ENCODE data around the gene GALR2. TPM values are rescaled to one million over a fixed set of nuclear protein-coding genes. Genes with fewer than 3 reads are reported as not detected.

The GALR2 gene
- polyA plus RNA-seq (2012; ENCODE audit: low read depth, missing spikeins): 0.09 TPM

DNA sequence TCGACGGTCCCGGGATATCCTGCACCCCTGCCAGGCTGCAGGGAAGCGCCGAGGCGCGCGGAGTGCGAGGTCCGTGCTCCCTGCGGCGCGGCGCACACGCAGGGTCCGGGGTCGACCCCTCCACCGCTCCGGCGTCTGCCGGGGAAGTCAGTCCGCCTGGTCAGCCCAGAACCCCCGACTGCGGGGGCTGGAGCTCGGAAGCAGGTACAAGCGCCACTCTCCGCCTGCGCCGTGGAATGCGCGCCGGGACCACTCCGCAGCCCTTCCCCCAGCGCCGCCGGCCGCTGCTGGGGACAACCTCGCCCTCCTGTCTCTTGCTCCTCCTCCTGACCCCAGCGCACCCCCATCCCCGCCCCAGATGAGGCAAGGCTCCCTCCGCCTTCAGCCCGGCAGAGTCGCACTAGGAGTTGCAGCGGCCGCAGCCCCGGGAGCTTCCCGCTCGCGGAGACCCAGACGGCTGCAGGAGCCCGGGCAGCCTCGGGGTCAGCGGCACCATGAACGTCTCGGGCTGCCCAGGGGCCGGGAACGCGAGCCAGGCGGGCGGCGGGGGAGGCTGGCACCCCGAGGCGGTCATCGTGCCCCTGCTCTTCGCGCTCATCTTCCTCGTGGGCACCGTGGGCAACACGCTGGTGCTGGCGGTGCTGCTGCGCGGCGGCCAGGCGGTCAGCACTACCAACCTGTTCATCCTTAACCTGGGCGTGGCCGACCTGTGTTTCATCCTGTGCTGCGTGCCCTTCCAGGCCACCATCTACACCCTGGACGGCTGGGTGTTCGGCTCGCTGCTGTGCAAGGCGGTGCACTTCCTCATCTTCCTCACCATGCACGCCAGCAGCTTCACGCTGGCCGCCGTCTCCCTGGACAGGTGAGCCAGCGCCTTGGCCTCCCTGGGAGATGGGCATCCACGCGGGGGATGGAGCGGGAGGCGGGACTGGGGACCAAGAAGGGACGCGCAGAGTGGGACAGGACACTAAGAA is at the start of gene GALR2:
Gene GALR2 (plus strand): TSS at position 392 of the 974 bp plus-strand sequence. CDS start 103 bp downstream, at position 495.
- no peak for DNase-seq (ENCODE audit: insufficient read length, low spot score)
- no peak for FAIRE-seq
- TF ChIP-seq POLR2A (IDR thresholded peaks at IDR 0.05; ENCODE audit: low read depth, low read length): no peak
- 0 out of 2 replicates have a peak, but pooled peaks have one; percentile 3 for TF ChIP-seq SPI1 (IDR thresholded peaks at IDR 0.05; ENCODE audit: low read depth, low read length)

GRCh38 chr17:76025294-76025693 is 49.3 kb upstream of the GALR2 start:
- no peak for DNase-seq (ENCODE audit: insufficient read length, low spot score)
- FAIRE-seq: no peak
- TF ChIP-seq POU2F2 (IDR thresholded peaks at IDR 0.05; ENCODE audit: low read depth, low read length) (no peak), TAF1 (IDR thresholded peaks at IDR 0.05; ENCODE audit: low read depth, low read length) (no peak), POLR2A (IDR thresholded peaks at IDR 0.05; ENCODE audit: low read depth, low read length) (no peak), PAX5 (IDR thresholded peaks at IDR 0.05; ENCODE audit: insufficient read depth, low read length, severe bottlenecking) (no peak), SPI1 (IDR thresholded peaks at IDR 0.05; ENCODE audit: low read depth, low read length) (no peak), POLR2AphosphoS5 (IDR thresholded peaks at IDR 0.05; ENCODE audit: low read depth, low read length) (no peak)

GRCh38 chr17:76026714-76027158 is 47.8 kb upstream of the GALR2 start:
- TF ChIP-seq SPI1 (IDR thresholded peaks at IDR 0.05; ENCODE audit: low read depth, low read length) (no peak), PAX5 (IDR thresholded peaks at IDR 0.05; ENCODE audit: insufficient read depth, low read length, severe bottlenecking) (no peak), POLR2AphosphoS5 (IDR thresholded peaks at IDR 0.05; ENCODE audit: low read depth, low read length) (no peak), POLR2A (IDR thresholded peaks at IDR 0.05; ENCODE audit: low read depth, low read length) (no peak)
- DNase-seq (ENCODE audit: insufficient read length, low spot score) (no peak), FAIRE-seq (no peak)

DNA sequence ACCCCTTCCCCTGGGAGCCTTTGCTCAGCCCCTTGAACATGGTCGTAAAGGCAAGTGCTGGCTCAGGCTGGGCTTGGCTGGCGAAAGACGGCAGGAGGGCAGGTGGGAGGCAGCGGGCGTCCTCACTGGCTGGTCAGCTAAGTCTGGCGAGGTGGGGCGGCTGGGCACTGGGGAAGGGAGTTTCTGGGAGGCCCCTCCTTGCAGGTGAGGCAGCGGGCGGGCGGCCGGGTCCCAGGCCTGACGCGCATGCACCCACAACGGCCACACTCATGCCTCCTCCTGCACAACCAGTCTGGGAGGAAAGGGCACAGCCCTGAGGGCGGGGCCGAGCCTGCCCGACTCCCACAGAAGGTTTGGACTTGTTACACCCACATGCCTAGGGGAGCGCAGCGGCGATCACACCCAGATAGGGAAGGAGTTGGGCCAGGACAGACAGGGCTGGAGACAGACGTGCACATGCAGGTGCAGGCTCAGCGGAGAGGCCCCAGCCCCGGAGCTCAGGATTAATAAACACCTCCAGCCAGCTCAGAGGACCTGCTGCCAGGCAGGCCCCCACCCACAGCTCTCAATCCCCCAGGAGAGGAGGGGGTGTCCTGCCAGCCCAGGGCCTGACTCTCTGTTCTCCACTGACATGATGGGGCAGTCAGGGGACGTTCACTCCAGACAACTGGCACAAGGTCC is 47.3 kb upstream of the GALR2 start, which contains the start of gene EVPL:
Gene EVPL (minus strand): TSS at position 148 of the 681 bp plus-strand sequence. CDS start 108 bp downstream, at position 40.
- no peak for FAIRE-seq
- DNase-seq (ENCODE audit: insufficient read length, low spot score): no peak
- TF ChIP-seq POU2F2 (IDR thresholded peaks at IDR 0.05; ENCODE audit: low read depth, low read length): no peak
- TF ChIP-seq PAX5 (IDR thresholded peaks at IDR 0.05; ENCODE audit: insufficient read depth, low read length, severe bottlenecking): no peak
- TF ChIP-seq POLR2AphosphoS5 (IDR thresholded peaks at IDR 0.05; ENCODE audit: low read depth, low read length): no peak
- no peak for TF ChIP-seq POLR2A (IDR thresholded peaks at IDR 0.05; ENCODE audit: low read depth, low read length)
- no peak for TF ChIP-seq TAF1 (IDR thresholded peaks at IDR 0.05; ENCODE audit: low read depth, low read length)
- TF ChIP-seq SPI1 (IDR thresholded peaks at IDR 0.05; ENCODE audit: low read depth, low read length): no peak

- no peak for TF ChIP-seq SPI1 (IDR thresholded peaks at IDR 0.05; ENCODE audit: low read depth, low read length)
- TF ChIP-seq POU2F2 (IDR thresholded peaks at IDR 0.05; ENCODE audit: low read depth, low read length): no peak
- no peak for TF ChIP-seq PAX5 (IDR thresholded peaks at IDR 0.05; ENCODE audit: insufficient read depth, low read length, severe bottlenecking)
- no peak for TF ChIP-seq POLR2A (IDR thresholded peaks at IDR 0.05; ENCODE audit: low read depth, low read length)
- TF ChIP-seq TAF1 (IDR thresholded peaks at IDR 0.05; ENCODE audit: low read depth, low read length): no peak
- no peak for TF ChIP-seq POLR2AphosphoS5 (IDR thresholded peaks at IDR 0.05; ENCODE audit: low read depth, low read length)
- no peak for DNase-seq (ENCODE audit: insufficient read length, low spot score)
- no peak for FAIRE-seq
Measured at GRCh38 chr17:76032073-76032779, 42.4 kb upstream of the GALR2 start.

- TF ChIP-seq POLR2AphosphoS5 (IDR thresholded peaks at IDR 0.05; ENCODE audit: low read depth, low read length) (no peak), POU2F2 (IDR thresholded peaks at IDR 0.05; ENCODE audit: low read depth, low read length) (no peak), TAF1 (IDR thresholded peaks at IDR 0.05; ENCODE audit: low read depth, low read length) (no peak), PAX5 (IDR thresholded peaks at IDR 0.05; ENCODE audit: insufficient read depth, low read length, severe bottlenecking) (no peak), SPI1 (IDR thresholded peaks at IDR 0.05; ENCODE audit: low read depth, low read length) (no peak), POLR2A (IDR thresholded peaks at IDR 0.05; ENCODE audit: low read depth, low read length) (no peak)
- DNase-seq (ENCODE audit: insufficient read length, low spot score): no peak
- FAIRE-seq: no peak
Measured at GRCh38 chr17:76032780-76033108, 41.8 kb upstream of the GALR2 start.

DNA sequence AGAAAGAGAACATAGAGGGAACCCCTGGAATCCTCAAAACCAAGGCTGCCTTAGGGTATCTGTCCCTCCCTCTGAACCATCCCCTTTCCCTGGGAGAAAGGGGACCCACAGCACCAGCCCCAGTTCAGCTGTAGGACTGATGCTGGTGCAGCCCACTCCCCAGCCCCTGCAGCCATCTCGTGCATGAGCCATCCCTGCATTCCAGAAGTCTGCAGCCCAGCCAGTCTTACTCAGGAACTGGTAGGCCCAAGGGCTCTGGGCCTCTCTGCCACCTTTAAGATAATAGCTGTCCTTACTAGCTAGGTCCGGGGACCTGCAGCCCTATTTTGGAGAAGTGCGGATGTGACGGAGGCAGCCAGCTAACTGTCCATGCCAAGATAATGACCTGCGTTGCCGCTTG is 41.4 kb upstream of the GALR2 start:
- FAIRE-seq: no peak
- DNase-seq (ENCODE audit: insufficient read length, low spot score): no peak
- TF ChIP-seq TAF1 (IDR thresholded peaks at IDR 0.05; ENCODE audit: low read depth, low read length) (no peak), SPI1 (IDR thresholded peaks at IDR 0.05; ENCODE audit: low read depth, low read length) (no peak)

DNA sequence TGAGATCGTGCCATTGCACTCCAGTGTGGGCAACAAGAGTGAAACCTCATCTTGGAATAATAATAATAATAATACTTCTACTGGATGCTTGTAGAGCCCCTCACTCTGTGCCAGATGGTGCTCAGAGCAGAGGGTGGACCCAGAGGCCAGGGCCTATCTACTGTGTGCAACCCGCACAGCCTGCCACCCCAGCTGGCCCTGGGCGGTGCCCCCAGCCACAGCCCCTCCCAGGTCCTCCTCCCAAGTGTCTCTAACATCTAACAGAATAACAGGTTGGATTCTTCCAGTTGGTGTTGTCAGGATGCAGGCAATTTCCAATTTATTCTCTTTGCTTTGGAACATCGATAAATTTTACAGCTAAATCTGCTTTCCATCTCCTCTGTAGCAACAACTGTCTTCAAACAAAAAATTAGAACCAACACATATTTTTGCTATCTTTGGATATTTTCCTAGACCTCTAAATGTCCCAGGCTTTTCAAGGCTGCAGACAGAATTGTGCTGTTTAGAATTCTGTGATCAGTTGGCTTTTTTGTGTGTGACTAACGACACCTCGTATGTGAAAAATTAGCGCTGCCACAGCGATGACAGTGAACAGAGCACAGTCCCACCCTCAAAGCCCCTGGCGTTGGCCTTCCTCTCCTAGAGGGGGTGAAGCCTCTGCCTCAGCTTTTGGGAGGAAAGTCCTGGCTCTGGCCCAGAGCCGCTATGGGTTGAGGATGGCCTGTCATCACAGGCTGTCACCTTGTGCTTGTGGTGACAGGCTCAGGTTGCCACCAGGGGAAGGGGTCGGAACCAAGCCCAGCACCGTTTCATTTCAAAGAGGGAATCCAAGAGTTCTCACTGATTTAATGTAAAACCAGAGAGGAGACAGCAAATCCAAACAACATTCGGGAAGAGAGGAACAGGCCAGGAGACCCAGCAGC is 39.9 kb upstream of the GALR2 start:
- TF ChIP-seq TAF1 (IDR thresholded peaks at IDR 0.05; ENCODE audit: low read depth, low read length) (no peak), SPI1 (IDR thresholded peaks at IDR 0.05; ENCODE audit: low read depth, low read length) (no peak), POU2F2 (IDR thresholded peaks at IDR 0.05; ENCODE audit: low read depth, low read length) (no peak), POLR2A (IDR thresholded peaks at IDR 0.05; ENCODE audit: low read depth, low read length) (no peak), PAX5 (IDR thresholded peaks at IDR 0.05; ENCODE audit: insufficient read depth, low read length, severe bottlenecking) (no peak), POLR2AphosphoS5 (IDR thresholded peaks at IDR 0.05; ENCODE audit: low read depth, low read length) (no peak)
- DNase-seq (ENCODE audit: insufficient read length, low spot score) (no peak), FAIRE-seq (no peak)

Measured in GM12891 (cell line).